GM23338 (cell line): ENCODE measurements around the gene EIF3A. TPM values are rescaled to one million over a fixed set of nuclear protein-coding genes. Genes with fewer than 3 reads are reported as not detected.

Source experiments
- ATAC-seq: fragments of 200-7000 bp; cut with Tn5 transposase; 3 replicates; pipeline ENCODE4 v1.9.1; 2020
- DNase-seq: peaks from one replicate; pipeline ENCODE4 v3.0.0-alpha.2; 2015; ENCODE audit warnings: low spot score
- H2AFZ ChIP-seq: fragments of 200-600 bp; sonication (generic); 2 replicates; pipeline ENCODE4 v1.8.0; 2016; ENCODE audit warnings: antibody characterized with exemption, mild to moderate bottlenecking, moderate library complexity
- H3F3A ChIP-seq: fragments of 200-600 bp; sonication (generic); replicated peaks from 2 replicates; pipeline ENCODE4 v1.8.0; 2017; ENCODE audit warnings: antibody characterized with exemption, mixed run types, low read depth
- H3K27ac ChIP-seq: fragments of 200-600 bp; sonication (generic); 2 replicates; pipeline ENCODE4 v1.6.1; 2016; ENCODE audit warnings: low read depth
- H3K27me3 ChIP-seq: fragments of 200-600 bp; sonication (generic); 2 replicates; pipeline ENCODE4 v1.8.0; 2016; ENCODE audit warnings: mild to moderate bottlenecking, mixed run types, moderate library complexity; ENCODE audit not compliant: insufficient read depth
- H3K36me3 ChIP-seq: fragments of 200-600 bp; sonication (generic); 2 replicates; pipeline ENCODE4 v1.8.0; 2016; ENCODE audit warnings: mild to moderate bottlenecking; ENCODE audit not compliant: insufficient read depth
- H3K4me1 ChIP-seq: fragments of 200-600 bp; sonication (generic); 2 replicates; pipeline ENCODE4 v1.8.0; 2016; ENCODE audit warnings: mild to moderate bottlenecking, moderate library complexity; ENCODE audit not compliant: insufficient read depth
- H3K4me2 ChIP-seq: fragments of 200-600 bp; sonication (generic); 2 replicates; pipeline ENCODE4 v1.7.1; 2017; ENCODE audit warnings: mixed run types
- H3K4me3 ChIP-seq: fragments of 200-600 bp; sonication (generic); 2 replicates; pipeline ENCODE4 v1.6.1; 2016; ENCODE audit warnings: mixed run types
- H3K79me2 ChIP-seq: fragments of 200-600 bp; sonication (generic); replicated peaks from 2 replicates; pipeline ENCODE4 v1.8.0; 2017; ENCODE audit warnings: mild to moderate bottlenecking; ENCODE audit not compliant: insufficient read depth
- H3K9me2 ChIP-seq: fragments of 200-600 bp; sonication (generic); 2 replicates; pipeline ENCODE4 v1.8.0; 2017; ENCODE audit not compliant: insufficient read depth
- H4K20me1 ChIP-seq: fragments of 200-600 bp; sonication (generic); replicated peaks from 2 replicates; pipeline ENCODE4 v1.8.0; 2017; ENCODE audit warnings: mild to moderate bottlenecking; ENCODE audit not compliant: insufficient read depth
- H3K27ac Mint-ChIP-seq: 2 replicates; pipeline ENCODE4 v1.8.0; 2020; ENCODE audit warnings: inconsistent platforms, mild to moderate bottlenecking, moderate library complexity, mixed read lengths
- H3K27me3 Mint-ChIP-seq: 3 replicates; pipeline ENCODE4 v1.8.0; 2022; ENCODE audit warnings: low read depth, mild to moderate bottlenecking, moderate library complexity, mixed read lengths, inconsistent platforms; ENCODE audit not compliant: insufficient read depth, poor library complexity
- H3K36me3 Mint-ChIP-seq: 3 replicates; pipeline ENCODE4 v1.8.0; 2021; ENCODE audit warnings: low read depth, mild to moderate bottlenecking, inconsistent platforms, moderate library complexity, mixed read lengths
- H3K4me1 Mint-ChIP-seq: 3 replicates; pipeline ENCODE4 v1.8.0; 2020; ENCODE audit warnings: mild to moderate bottlenecking, inconsistent platforms, mixed read lengths
- H3K4me3 Mint-ChIP-seq: 3 replicates; pipeline ENCODE4 v1.8.0; 2021; ENCODE audit warnings: moderate library complexity, mild to moderate bottlenecking, inconsistent platforms, mixed read lengths
- H3K9me3 Mint-ChIP-seq: 3 replicates; pipeline ENCODE4 v1.8.0; 2020; ENCODE audit warnings: moderate library complexity, mild to moderate bottlenecking, inconsistent platforms, mixed read lengths
- CREB1 ChIP-seq: fragments of 250-450 bp; sonication (Bioruptor Pico); IDR thresholded peaks from 2 replicates; pipeline ENCODE4 v1.5.0; 2020; ENCODE audit warnings: low read depth, mild to moderate bottlenecking, moderate library complexity
- EZH2 ChIP-seq: fragments of 200-600 bp; sonication (generic); IDR thresholded peaks from one replicate; pipeline ENCODE4 v1.8.0; 2017; ENCODE audit warnings: antibody characterized with exemption, mild to moderate bottlenecking, low read depth; ENCODE audit not compliant: unreplicated experiment
- JUNB ChIP-seq: IDR thresholded peaks from one replicate; pipeline ENCODE4 v1.6.1; 2016; ENCODE audit warnings: antibody characterized with exemption; ENCODE audit not compliant: unreplicated experiment
- NANOG ChIP-seq: IDR thresholded peaks from 2 replicates; pipeline ENCODE4 v1.6.1; 2016; ENCODE audit warnings: antibody characterized with exemption, borderline replicate concordance
- POLR2AphosphoS5 ChIP-seq: IDR thresholded peaks from 2 replicates; pipeline ENCODE4 v1.6.1; 2016; ENCODE audit warnings: antibody characterized with exemption, low read depth
- REST ChIP-seq: IDR thresholded peaks from one replicate; pipeline ENCODE4 v1.6.1; 2018; ENCODE audit warnings: antibody characterized with exemption; ENCODE audit not compliant: unreplicated experiment
- STAT1 ChIP-seq: IDR thresholded peaks from one replicate; pipeline ENCODE4 v1.6.1; 2016; ENCODE audit warnings: antibody characterized with exemption; ENCODE audit not compliant: unreplicated experiment
- ZNF114 ChIP-seq: fragments of 250-450 bp; sonication (Bioruptor Pico); IDR thresholded peaks from 2 replicates; pipeline ENCODE4 v1.5.0; 2020; ENCODE audit warnings: mild to moderate bottlenecking, moderate library complexity
- ZNF331 ChIP-seq: fragments of 250-450 bp; sonication (Bioruptor Pico); IDR thresholded peaks from 2 replicates; pipeline ENCODE4 v1.5.0; 2020; ENCODE audit warnings: low read depth, mild to moderate bottlenecking, moderate library complexity
- polyA plus RNA-seq: library from polyadenylated mRNA; unstranded; fragments of >200 nt; fragmentation: Nextera tagmentation; extraction: Ambion mirVana; gene quantifications from 2 replicates; pipeline ENCODE4 v1.2.1, GENCODE V29; 2016
- total RNA-seq: library from RNA; depleted of rRNA; stranded (reverse); fragments of >200 nt; shearing (Covaris generic); gene quantifications from 2 replicates; pipeline ENCODE4 v1.2.3, GENCODE V29; 2014
- TF ChIP-seq, protein P1 (sequence below): fragments of 250-450 bp; sonication (Bioruptor Pico); IDR thresholded peaks from 2 replicates; pipeline ENCODE4 v1.5.0; 2020; ENCODE audit warnings: mild to moderate bottlenecking, moderate library complexity
- TF ChIP-seq, protein P2 (sequence below): IDR thresholded peaks from 2 replicates; pipeline ENCODE4 v1.6.1; 2016; ENCODE audit warnings: antibody characterized with exemption

Gene EIF3A
- total and polyA plus RNA-seq, 2 experiments from 2014 or later: 152 to 170 TPM

DNA sequence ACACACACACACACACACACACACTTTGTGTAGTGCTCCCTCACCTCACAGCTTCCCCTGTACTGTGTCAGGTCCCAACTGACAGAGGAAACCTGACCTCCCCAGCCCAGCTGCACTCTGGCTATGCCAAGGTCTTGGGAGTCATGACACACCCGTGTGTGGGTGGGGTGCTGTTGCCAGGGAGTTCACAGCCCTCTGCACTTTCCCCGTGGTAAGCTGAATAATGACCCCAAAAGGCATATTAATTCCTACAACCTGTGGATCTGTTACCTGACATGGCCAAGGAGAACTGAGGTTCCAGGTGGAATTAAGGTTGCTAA, 60.0 kb downstream of the EIF3A start:
- Histone ChIP-seq H2AFZ (no peak overlapping the region), H4K20me1 (no peaks in the 10 kb centered on the region), H3K9me2 (no peaks in the 10 kb centered on the region), H3F3A (no peaks in the 10 kb centered on the region; the same call in 1 of the 2 replicates), H3K4me3 (no peak overlapping the region), H3K27me3 (no peaks in the 10 kb centered on the region), H3K36me3 (no peaks in the 10 kb centered on the region), H3K4me1 (peaks cover 16% of the 10 kb centered on the region), H3K27ac (no peak overlapping the region), H3K4me2 (no peak overlapping the region), H3K79me2 (no peaks in the 10 kb centered on the region)
- no peaks in the 10 kb centered on the region for H3K9me3 Mint-ChIP-seq
- peaks cover 2% of the 10 kb centered on the region for H3K27me3 Mint-ChIP-seq
- H3K36me3 Mint-ChIP-seq: no peaks in the 10 kb centered on the region
- TF ChIP-seq, protein P1, sequence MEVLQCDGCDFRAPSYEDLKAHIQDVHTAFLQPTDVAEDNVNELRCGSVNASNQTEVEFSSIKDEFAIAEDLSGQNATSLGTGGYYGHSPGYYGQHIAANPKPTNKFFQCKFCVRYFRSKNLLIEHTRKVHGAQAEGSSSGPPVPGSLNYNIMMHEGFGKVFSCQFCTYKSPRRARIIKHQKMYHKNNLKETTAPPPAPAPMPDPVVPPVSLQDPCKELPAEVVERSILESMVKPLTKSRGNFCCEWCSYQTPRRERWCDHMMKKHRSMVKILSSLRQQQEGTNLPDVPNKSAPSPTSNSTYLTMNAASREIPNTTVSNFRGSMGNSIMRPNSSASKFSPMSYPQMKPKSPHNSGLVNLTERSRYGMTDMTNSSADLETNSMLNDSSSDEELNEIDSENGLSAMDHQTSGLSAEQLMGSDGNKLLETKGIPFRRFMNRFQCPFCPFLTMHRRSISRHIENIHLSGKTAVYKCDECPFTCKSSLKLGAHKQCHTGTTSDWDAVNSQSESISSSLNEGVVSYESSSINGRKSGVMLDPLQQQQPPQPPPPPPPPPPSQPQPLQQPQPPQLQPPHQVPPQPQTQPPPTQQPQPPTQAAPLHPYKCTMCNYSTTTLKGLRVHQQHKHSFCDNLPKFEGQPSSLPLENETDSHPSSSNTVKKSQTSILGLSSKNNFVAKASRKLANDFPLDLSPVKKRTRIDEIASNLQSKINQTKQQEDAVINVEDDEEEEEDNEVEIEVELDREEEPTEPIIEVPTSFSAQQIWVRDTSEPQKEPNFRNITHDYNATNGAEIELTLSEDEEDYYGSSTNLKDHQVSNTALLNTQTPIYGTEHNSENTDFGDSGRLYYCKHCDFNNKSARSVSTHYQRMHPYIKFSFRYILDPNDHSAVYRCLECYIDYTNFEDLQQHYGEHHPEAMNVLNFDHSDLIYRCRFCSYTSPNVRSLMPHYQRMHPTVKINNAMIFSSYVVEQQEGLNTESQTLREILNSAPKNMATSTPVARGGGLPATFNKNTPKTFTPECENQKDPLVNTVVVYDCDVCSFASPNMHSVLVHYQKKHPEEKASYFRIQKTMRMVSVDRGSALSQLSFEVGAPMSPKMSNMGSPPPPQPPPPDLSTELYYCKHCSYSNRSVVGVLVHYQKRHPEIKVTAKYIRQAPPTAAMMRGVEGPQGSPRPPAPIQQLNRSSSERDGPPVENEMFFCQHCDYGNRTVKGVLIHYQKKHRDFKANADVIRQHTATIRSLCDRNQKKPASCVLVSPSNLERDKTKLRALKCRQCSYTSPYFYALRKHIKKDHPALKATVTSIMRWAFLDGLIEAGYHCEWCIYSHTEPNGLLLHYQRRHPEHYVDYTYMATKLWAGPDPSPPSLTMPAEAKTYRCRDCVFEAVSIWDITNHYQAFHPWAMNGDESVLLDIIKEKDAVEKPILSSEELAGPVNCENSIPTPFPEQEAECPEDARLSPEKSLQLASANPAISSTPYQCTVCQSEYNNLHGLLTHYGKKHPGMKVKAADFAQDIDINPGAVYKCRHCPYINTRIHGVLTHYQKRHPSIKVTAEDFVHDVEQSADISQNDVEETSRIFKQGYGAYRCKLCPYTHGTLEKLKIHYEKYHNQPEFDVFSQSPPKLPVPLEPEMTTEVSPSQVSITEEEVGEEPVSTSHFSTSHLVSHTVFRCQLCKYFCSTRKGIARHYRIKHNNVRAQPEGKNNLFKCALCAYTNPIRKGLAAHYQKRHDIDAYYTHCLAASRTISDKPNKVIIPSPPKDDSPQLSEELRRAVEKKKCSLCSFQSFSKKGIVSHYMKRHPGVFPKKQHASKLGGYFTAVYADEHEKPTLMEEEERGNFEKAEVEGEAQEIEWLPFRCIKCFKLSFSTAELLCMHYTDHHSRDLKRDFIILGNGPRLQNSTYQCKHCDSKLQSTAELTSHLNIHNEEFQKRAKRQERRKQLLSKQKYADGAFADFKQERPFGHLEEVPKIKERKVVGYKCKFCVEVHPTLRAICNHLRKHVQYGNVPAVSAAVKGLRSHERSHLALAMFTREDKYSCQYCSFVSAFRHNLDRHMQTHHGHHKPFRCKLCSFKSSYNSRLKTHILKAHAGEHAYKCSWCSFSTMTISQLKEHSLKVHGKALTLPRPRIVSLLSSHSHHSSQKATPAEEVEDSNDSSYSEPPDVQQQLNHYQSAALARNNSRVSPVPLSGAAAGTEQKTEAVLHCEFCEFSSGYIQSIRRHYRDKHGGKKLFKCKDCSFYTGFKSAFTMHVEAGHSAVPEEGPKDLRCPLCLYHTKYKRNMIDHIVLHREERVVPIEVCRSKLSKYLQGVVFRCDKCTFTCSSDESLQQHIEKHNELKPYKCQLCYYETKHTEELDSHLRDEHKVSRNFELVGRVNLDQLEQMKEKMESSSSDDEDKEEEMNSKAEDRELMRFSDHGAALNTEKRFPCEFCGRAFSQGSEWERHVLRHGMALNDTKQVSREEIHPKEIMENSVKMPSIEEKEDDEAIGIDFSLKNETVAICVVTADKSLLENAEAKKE (CRISPR knock-in tag): no peak
- TF ChIP-seq POLR2AphosphoS5 (no peak), ZNF114 (CRISPR knock-in tag) (no peak), STAT1 (no peak), JUNB (no peak), CREB1 (CRISPR knock-in tag) (no peak), EZH2 (no peak), NANOG (no peak), REST (no peak), ZNF331 (no peak)
- TF ChIP-seq, protein P2, sequence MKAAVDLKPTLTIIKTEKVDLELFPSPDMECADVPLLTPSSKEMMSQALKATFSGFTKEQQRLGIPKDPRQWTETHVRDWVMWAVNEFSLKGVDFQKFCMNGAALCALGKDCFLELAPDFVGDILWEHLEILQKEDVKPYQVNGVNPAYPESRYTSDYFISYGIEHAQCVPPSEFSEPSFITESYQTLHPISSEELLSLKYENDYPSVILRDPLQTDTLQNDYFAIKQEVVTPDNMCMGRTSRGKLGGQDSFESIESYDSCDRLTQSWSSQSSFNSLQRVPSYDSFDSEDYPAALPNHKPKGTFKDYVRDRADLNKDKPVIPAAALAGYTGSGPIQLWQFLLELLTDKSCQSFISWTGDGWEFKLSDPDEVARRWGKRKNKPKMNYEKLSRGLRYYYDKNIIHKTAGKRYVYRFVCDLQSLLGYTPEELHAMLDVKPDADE: no peak
- H3K4me3 Mint-ChIP-seq: no peak overlapping the region
- peaks cover 20% of the 10 kb centered on the region; the same call in 2 of the 3 replicates for H3K4me1 Mint-ChIP-seq
- DNase-seq: no peak
- no peak overlapping the region for H3K27ac Mint-ChIP-seq
- ATAC-seq: no peak
